ENCODE results near the gene TSHZ1.

- no peak for TF ChIP-seq CTCF (IDR thresholded peaks at IDR 0.05)
- no peak for TF ChIP-seq POLR2A (IDR thresholded peaks at IDR 0.05)
- no peak for TF ChIP-seq EP300 (IDR thresholded peaks at IDR 0.05; ENCODE audit: low read depth)
- TF ChIP-seq POLR2AphosphoS5 (IDR thresholded peaks at IDR 0.05), result no peak
These were observed 126.8 kb downstream of the TSHZ1 start for GRCh38 chr18:75337348-75337747.
